Prostate gland (tissue), 2 donors: ENCODE results near the gene XRN2. TPM values are rescaled to one million over a fixed set of nuclear protein-coding genes. Genes with fewer than 3 reads are reported as not detected.

Experiments used
- DNase-seq: peaks from one replicate; pipeline ENCODE4 v3.0.0-alpha.2; 2019; ENCODE audit warnings: low spot score
- H3K27ac ChIP-seq, 2 donors: fragments of 200-600 bp; sonication (generic); 2 replicates each; pipeline ENCODE4 v1.5.1; 2017 to 2019
- H3K27me3 ChIP-seq: fragments of 200-600 bp; sonication (generic); replicated peaks from 2 replicates; pipeline ENCODE4 v1.5.1; 2019; ENCODE audit not compliant: insufficient read depth
- H3K36me3 ChIP-seq, 2 donors: fragments of 200-600 bp; sonication (generic); 1 replicate in 1 of 2; 2 replicates in 1 of 2; pipeline versions ENCODE4 v1.5.1 to v1.8.1; 2017 to 2019
- H3K4me1 ChIP-seq: fragments of 200-600 bp; sonication (generic); replicated peaks from 2 replicates; pipeline ENCODE4 v1.5.1; 2019
- H3K4me3 ChIP-seq, 2 donors: fragments of 200-600 bp; sonication (generic); 2 replicates each; pipeline ENCODE4 v1.5.1; 2017 to 2019
- H3K9me3 ChIP-seq: fragments of 200-600 bp; sonication (generic); 2 replicates; pipeline ENCODE4 v1.5.1; 2017
- CTCF ChIP-seq, 4 experiments: fragments of 200-600 bp in 2 of 4; fragments of 450-650 bp in 2 of 4; sonication (generic) in 2 of 4; IDR thresholded peaks; 1 replicate in 3 of 4; 2 replicates in 1 of 4; pipeline ENCODE4 v1.5.1; 2016 to 2019; ENCODE audit warnings: antibody characterized with exemption in 4 of 4, mild to moderate bottlenecking in 2 of 4, moderate library complexity in 2 of 4
- POLR2A ChIP-seq: fragments of 450-650 bp; IDR thresholded peaks from one replicate; pipeline ENCODE4 v1.6.1; 2016; ENCODE audit warnings: antibody characterized with exemption, mild to moderate bottlenecking
- POLR2AphosphoS5 ChIP-seq: sonication (generic); formaldehyde crosslinking; IDR thresholded peaks from one replicate; pipeline ENCODE4 v1.6.1; 2017; ENCODE audit warnings: antibody characterized with exemption
- WGBS: methylation state at CpG from one replicate; pipeline ENCODE4 v1.1.5; 2018; 5-methylcytosine and 5-hydroxymethylcytosine counted together
- intact Hi-C: fragments of 100-400 bp; cut with DNase I; formaldehyde crosslinking; loops from one replicate; pipeline ENCODE4 v1.14.2; 2022
- total RNA-seq, 2 donors: library from RNA; depleted of rRNA; stranded (reverse); fragments of >200 nt; gene quantifications; one replicate each; pipeline ENCODE4 v1.1.0, GENCODE V29; 2016

XRN2 gene
- total RNA-seq, 2 donors from 2014 or later = 49.4 to 51.3 TPM

- TF ChIP-seq POLR2AphosphoS5 (no peak), POLR2A (no peak), CTCF (IDR thresholded peaks at IDR 0.05) (no peak)
- no peak for DNase-seq
- intact Hi-C loops = no loop called here
- H3K27me3 ChIP-seq = no peaks in the 10 kb centered on the region
- H3K27ac ChIP-seq = no peak overlapping the region
- H3K9me3 ChIP-seq = no peaks in the 10 kb centered on the region
- no peaks in the 10 kb centered on the region for H3K36me3 ChIP-seq
- no peak overlapping the region for H3K4me3 ChIP-seq
- no peaks in the 10 kb centered on the region for H3K4me1 ChIP-seq
- WGBS = 64% methylated on average over 3 of the region's 3 CpGs
Measured at GRCh38 chr20:21280522-21281016, 22.6 kb upstream of the XRN2 start.

GRCh38 chr20:21286775-21287174 is 16.4 kb upstream of the XRN2 start:
- 62% methylated on average over 4 of the region's 4 CpGs for WGBS
- DNase-seq = no peak
- intact Hi-C loops = no loop called here
- no peaks in the 10 kb centered on the region for H3K27me3 ChIP-seq
- no peak for TF ChIP-seq CTCF (IDR thresholded peaks at IDR 0.05)
- H3K4me3 ChIP-seq = no peak overlapping the region
- no peaks in the 10 kb centered on the region for H3K4me1 ChIP-seq
- no peak overlapping the region for H3K27ac ChIP-seq
- H3K36me3 ChIP-seq = no peaks in the 10 kb centered on the region
- H3K9me3 ChIP-seq = no peaks in the 10 kb centered on the region

GRCh38 chr20:21288587-21289370 is 14.4 kb upstream of the XRN2 start:
- H3K27ac ChIP-seq = no peak overlapping the region
- no peaks in the 10 kb centered on the region for H3K36me3 ChIP-seq
- intact Hi-C loops = no loop called here
- no peaks in the 10 kb centered on the region for H3K27me3 ChIP-seq
- DNase-seq = no peak
- TF ChIP-seq POLR2AphosphoS5 (no peak), POLR2A (no peak), CTCF (IDR thresholded peaks at IDR 0.05) (no peak)
- H3K9me3 ChIP-seq = no peaks in the 10 kb centered on the region
- WGBS = 65% methylated on average over 14 of the region's 14 CpGs
- no peak overlapping the region for H3K4me3 ChIP-seq
- no peaks in the 10 kb centered on the region for H3K4me1 ChIP-seq

- DNase-seq = no peak
- TF ChIP-seq POLR2A (no peak), CTCF (IDR thresholded peaks at IDR 0.05) (no peak), POLR2AphosphoS5 (no peak)
- H3K4me3 ChIP-seq = no peak overlapping the region
- H3K27me3 ChIP-seq = no peaks in the 10 kb centered on the region
- no peaks in the 10 kb centered on the region for H3K36me3 ChIP-seq
- H3K4me1 ChIP-seq = no peaks in the 10 kb centered on the region
- no peaks in the 10 kb centered on the region for H3K9me3 ChIP-seq
- intact Hi-C loops = no loop called here
- no peak overlapping the region for H3K27ac ChIP-seq
- 9% methylated on average over 2 of the region's 2 CpGs for whole genome bisulfite sequencing
Measured at GRCh38 chr20:21289651-21290050, 13.5 kb upstream of the XRN2 start.

GRCh38 chr20:21291026-21291425 is 12.1 kb upstream of the XRN2 start:
- TF ChIP-seq POLR2AphosphoS5 (no peak), CTCF (IDR thresholded peaks at IDR 0.05) (no peak), POLR2A (no peak)
- H3K36me3 ChIP-seq = no peaks in the 10 kb centered on the region
- no peaks in the 10 kb centered on the region for H3K9me3 ChIP-seq
- H3K4me3 ChIP-seq = no peak overlapping the region
- H3K27ac ChIP-seq = no peak overlapping the region
- 88% methylated on average over 2 of the region's 2 CpGs for WGBS
- intact Hi-C loops = no loop called here
- H3K4me1 ChIP-seq = no peaks in the 10 kb centered on the region
- no peak for DNase-seq
- H3K27me3 ChIP-seq = no peaks in the 10 kb centered on the region
